ENCODE data around the gene PPP1CA.

PPP1CA gene

DNA sequence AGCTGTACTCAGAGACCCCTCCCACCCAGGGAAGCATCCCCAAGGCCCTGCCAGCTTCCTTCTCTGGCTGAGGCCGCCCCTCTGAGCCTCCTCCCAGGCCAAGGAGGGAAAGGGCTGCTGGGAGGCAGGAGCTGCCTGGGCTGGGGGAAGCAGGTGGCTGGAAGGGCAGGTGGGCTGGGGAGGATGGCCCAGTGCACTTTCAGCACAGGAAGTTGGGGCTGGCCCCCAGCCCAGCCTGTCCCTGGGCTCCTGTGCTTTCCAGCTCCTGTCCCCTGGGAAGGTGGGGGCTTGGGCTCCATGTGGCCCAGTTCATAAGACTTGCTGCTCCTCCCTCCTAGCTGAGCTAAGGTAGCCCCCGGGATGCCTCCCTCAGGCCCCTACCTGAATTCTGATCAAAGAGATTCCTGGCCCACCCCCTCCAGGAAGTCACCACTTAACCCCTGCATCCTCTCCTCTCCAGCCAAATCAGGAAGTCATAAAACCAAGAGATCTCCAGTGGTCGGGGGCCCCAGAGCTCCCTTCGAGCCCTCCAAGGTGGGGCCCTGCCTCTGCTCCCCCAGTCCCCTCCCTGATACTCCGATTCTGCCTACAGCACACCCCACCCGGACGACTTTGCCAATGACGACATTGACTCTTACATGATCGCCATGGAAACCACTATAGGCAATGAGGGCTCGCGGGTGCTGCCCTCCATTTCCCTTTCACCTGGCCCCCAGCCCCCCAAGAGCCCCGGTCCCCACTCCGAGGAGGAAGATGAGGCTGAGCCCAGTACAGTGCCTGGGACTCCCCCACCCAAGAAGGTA is 4.9 kb downstream of the PPP1CA start:
- TF ChIP-seq, protein P1, sequence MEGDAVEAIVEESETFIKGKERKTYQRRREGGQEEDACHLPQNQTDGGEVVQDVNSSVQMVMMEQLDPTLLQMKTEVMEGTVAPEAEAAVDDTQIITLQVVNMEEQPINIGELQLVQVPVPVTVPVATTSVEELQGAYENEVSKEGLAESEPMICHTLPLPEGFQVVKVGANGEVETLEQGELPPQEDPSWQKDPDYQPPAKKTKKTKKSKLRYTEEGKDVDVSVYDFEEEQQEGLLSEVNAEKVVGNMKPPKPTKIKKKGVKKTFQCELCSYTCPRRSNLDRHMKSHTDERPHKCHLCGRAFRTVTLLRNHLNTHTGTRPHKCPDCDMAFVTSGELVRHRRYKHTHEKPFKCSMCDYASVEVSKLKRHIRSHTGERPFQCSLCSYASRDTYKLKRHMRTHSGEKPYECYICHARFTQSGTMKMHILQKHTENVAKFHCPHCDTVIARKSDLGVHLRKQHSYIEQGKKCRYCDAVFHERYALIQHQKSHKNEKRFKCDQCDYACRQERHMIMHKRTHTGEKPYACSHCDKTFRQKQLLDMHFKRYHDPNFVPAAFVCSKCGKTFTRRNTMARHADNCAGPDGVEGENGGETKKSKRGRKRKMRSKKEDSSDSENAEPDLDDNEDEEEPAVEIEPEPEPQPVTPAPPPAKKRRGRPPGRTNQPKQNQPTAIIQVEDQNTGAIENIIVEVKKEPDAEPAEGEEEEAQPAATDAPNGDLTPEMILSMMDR (conservative IDR thresholded peaks at IDR 0.05; ENCODE audit: low read depth, low read length), result no peak
- no peaks in the 10 kb centered on the region for H4K20me1 ChIP-seq (ENCODE audit: insufficient read depth)
- H3K79me2 ChIP-seq (ENCODE audit: insufficient read depth, low read depth), result peaks cover 17% of the 10 kb centered on the region
- H3K9ac ChIP-seq, result no peak overlapping the region
- H3K36me3 ChIP-seq (ENCODE audit: insufficient read depth), result no peaks in the 10 kb centered on the region
- peaks cover 4% of the 10 kb centered on the region for H3K4me1 ChIP-seq (ENCODE audit: low read depth, poor library complexity, severe bottlenecking)
- H3K4me3 ChIP-seq (IDR thresholded peaks at IDR 0.05; ENCODE audit: insufficient read depth, low read depth, low read length), result no peak overlapping the region
- no peak overlapping the region for H2AFZ ChIP-seq (ENCODE audit: low read depth)
- no peaks in the 10 kb centered on the region for H3K27me3 ChIP-seq (ENCODE audit: insufficient read depth, low read depth)
- no peak overlapping the region for H3K27ac ChIP-seq
- no peak overlapping the region for H3K4me2 ChIP-seq

DNA sequence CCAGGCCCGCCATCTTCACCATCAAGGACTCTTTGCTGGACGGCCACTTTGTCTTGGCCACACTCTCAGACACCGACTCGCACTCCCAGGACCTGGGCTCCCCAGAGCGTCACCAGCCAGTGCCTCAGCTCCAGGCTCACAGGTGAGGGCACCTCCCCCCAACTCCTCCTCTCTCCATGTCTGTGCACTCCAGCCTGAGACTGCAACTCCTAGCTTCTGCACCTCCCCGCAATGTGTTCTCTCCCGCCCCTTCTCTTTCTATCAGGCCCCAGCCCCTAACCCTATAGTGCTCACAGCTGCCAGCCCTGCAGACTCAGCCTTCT is 5.4 kb downstream of the PPP1CA start:
- H4K20me1 ChIP-seq (ENCODE audit: insufficient read depth), result no peaks in the 10 kb centered on the region
- H3K36me3 ChIP-seq (ENCODE audit: insufficient read depth), result no peaks in the 10 kb centered on the region
- no peak overlapping the region for H3K27ac ChIP-seq
- no peak overlapping the region for H3K4me2 ChIP-seq
- H3K79me2 ChIP-seq (ENCODE audit: insufficient read depth, low read depth), result peaks cover 15% of the 10 kb centered on the region
- H3K9ac ChIP-seq, result no peak overlapping the region
- H3K4me1 ChIP-seq (ENCODE audit: low read depth, poor library complexity, severe bottlenecking), result peaks cover 4% of the 10 kb centered on the region
- H3K4me3 ChIP-seq (IDR thresholded peaks at IDR 0.05; ENCODE audit: insufficient read depth, low read depth, low read length), result no peak overlapping the region
- TF ChIP-seq, protein P1 (conservative IDR thresholded peaks at IDR 0.05; ENCODE audit: low read depth, low read length), result no peak
- no peak overlapping the region for H2AFZ ChIP-seq (ENCODE audit: low read depth)
- H3K27me3 ChIP-seq (ENCODE audit: insufficient read depth, low read depth), result no peaks in the 10 kb centered on the region

DNA sequence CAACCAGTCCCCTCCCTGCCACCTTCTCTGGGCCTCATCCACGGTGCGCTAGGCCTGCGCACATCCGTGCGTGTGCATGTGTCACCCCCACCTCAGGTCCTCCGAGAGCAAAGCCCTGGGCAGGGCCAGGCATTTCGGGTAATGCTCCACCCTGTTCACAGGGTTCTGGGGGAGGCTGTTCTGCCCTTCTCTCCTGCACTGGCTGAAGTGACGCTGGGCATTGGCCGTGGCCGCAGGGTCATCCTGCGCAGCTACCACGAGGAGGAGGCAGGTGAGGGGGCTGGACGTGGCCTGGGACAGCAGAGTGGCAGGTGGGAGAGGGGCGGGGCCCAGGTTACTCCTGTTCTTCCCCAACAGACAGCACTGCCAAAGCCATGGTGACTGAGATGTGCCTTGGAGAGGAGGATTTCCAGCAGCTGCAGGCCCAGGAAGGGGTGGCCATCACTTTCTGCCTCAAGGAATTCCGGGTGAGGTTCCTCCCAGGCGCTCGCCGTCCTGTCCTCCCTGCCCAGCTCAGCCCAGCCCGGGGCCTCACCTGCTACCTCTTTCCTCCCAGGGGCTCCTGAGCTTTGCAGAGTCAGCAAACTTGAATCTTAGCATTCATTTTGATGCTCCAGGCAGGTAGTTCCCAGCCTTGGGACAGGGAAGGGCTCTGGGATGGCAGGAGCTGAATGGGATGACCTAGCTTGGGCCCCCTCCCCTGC is 6.0 kb downstream of the PPP1CA start:
- H3K4me2 ChIP-seq, result no peak overlapping the region
- no peak overlapping the region for H3K27ac ChIP-seq
- TF ChIP-seq, protein P1 (conservative IDR thresholded peaks at IDR 0.05; ENCODE audit: low read depth, low read length), result no peak
- H2AFZ ChIP-seq (ENCODE audit: low read depth), result no peak overlapping the region
- no peak overlapping the region for H3K4me3 ChIP-seq (IDR thresholded peaks at IDR 0.05; ENCODE audit: insufficient read depth, low read depth, low read length)
- no peaks in the 10 kb centered on the region for H3K27me3 ChIP-seq (ENCODE audit: insufficient read depth, low read depth)
- no peaks in the 10 kb centered on the region for H4K20me1 ChIP-seq (ENCODE audit: insufficient read depth)
- H3K79me2 ChIP-seq (ENCODE audit: insufficient read depth, low read depth), result peaks cover 10% of the 10 kb centered on the region
- H3K36me3 ChIP-seq (ENCODE audit: insufficient read depth), result no peaks in the 10 kb centered on the region
- H3K9ac ChIP-seq, result no peak overlapping the region
- peaks cover 6% of the 10 kb centered on the region for H3K4me1 ChIP-seq (ENCODE audit: low read depth, poor library complexity, severe bottlenecking)

DNA sequence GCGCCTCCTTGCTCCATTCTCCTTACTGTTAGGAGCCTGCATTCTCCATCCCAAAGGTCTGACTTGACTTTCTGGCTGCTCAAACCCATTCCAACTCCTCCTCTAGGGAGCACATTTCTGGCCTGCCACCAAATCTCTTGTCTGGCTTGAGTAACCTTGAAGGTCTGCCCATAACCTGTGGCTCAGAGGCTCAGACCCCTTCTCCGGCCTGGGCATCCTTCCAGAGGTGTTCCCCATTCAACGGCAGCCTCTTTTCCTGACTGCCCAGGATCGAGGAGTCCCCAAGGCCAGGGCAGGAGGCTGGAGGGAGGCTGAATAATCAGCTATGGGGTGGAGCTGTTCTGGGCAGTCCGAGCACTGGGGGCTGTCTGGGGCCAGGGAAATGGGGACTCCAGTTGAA is 7.7 kb downstream of the PPP1CA start:
- peaks cover 4% of the 10 kb centered on the region; the same call in 1 of the 2 replicates for H3K79me2 ChIP-seq (ENCODE audit: insufficient read depth, low read depth)
- TF ChIP-seq, protein P1 (conservative IDR thresholded peaks at IDR 0.05; ENCODE audit: low read depth, low read length), result no peak
- H3K4me3 ChIP-seq (IDR thresholded peaks at IDR 0.05; ENCODE audit: insufficient read depth, low read depth, low read length), result no peak overlapping the region
- no peaks in the 10 kb centered on the region for H3K27me3 ChIP-seq (ENCODE audit: insufficient read depth, low read depth)
- H3K9ac ChIP-seq, result no peak overlapping the region
- H4K20me1 ChIP-seq (ENCODE audit: insufficient read depth), result no peaks in the 10 kb centered on the region
- H3K4me1 ChIP-seq (ENCODE audit: low read depth, poor library complexity, severe bottlenecking), result peaks cover 8% of the 10 kb centered on the region
- H2AFZ ChIP-seq (ENCODE audit: low read depth), result no peak overlapping the region
- no peak overlapping the region for H3K27ac ChIP-seq
- no peaks in the 10 kb centered on the region for H3K36me3 ChIP-seq (ENCODE audit: insufficient read depth)
- H3K4me2 ChIP-seq, result no peak overlapping the region
